Measurements from ENCODE around the gene TIMM50.

Gene TIMM50

GRCh38 chr19:39533003-39533512, 52.4 kb downstream of the TIMM50 start:
- no peak for DNase-seq (ENCODE audit: low read depth)

GRCh38 chr19:39533791-39534190, 53.2 kb downstream of the TIMM50 start:
- DNase-seq (ENCODE audit: low read depth): no peak

- DNase-seq (ENCODE audit: low read depth): no peak
These were observed 58.5 kb downstream of the TIMM50 start for GRCh38 chr19:39539165-39539517.

GRCh38 chr19:39539518-39540332, 59.1 kb downstream of the TIMM50 start, which contains the start of gene EID2:
Gene EID2, minus strand, starts transcription at chr19:39540161. Its CDS starts 82 bp downstream, at chr19:39540079.
- DNase-seq (ENCODE audit: low read depth): peak; percentile 92

- DNase-seq (ENCODE audit: low read depth): no peak
These were observed 59.7 kb downstream of the TIMM50 start for GRCh38 chr19:39540333-39540673.
